GM12873 (cell line): Measurements from ENCODE around the gene SERPINA6.

Experiments used
- CTCF ChIP-seq: IDR thresholded peaks from 2 replicates; pipeline ENCODE4 v1.5.1; 2012; ENCODE audit warnings: low read depth, mild to moderate bottlenecking, moderate library complexity, low read length, control low read depth; ENCODE audit not compliant: insufficient read depth; ENCODE audit errors: missing control alignments

SERPINA6 gene

DNA sequence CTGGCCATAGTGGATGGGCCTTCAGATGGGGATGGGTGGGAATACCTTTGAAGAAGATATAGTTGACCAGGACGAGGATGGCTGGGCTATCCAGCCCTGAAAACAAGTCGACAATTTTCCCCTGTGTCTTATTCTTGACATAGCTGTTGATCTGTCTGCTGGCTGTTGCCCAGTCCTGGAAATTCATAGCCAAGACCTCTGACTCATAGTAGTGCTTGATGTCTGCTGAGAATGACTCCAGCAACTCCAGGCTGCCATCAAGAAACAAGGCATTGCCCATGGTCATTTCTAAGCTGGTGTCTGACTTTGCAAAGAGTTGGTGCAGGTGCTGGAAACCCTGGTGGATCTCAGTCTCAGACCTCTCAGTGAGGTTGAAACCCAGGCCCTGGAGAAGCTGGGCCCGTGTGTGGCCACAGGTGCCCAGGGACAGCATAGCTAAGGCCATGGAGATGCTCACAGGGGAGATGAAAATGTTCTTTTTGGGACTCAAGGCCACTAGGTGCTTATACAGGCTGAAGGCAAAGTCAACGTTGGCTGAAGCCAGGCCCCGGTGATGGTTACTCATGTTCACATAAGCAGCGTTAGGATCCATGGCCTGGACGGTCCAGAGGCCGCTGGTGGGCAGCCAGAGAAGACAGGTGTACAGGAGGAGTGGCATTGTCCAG lies 9.0 kb downstream of the SERPINA6 start:
- TF ChIP-seq CTCF, result no peak

DNA sequence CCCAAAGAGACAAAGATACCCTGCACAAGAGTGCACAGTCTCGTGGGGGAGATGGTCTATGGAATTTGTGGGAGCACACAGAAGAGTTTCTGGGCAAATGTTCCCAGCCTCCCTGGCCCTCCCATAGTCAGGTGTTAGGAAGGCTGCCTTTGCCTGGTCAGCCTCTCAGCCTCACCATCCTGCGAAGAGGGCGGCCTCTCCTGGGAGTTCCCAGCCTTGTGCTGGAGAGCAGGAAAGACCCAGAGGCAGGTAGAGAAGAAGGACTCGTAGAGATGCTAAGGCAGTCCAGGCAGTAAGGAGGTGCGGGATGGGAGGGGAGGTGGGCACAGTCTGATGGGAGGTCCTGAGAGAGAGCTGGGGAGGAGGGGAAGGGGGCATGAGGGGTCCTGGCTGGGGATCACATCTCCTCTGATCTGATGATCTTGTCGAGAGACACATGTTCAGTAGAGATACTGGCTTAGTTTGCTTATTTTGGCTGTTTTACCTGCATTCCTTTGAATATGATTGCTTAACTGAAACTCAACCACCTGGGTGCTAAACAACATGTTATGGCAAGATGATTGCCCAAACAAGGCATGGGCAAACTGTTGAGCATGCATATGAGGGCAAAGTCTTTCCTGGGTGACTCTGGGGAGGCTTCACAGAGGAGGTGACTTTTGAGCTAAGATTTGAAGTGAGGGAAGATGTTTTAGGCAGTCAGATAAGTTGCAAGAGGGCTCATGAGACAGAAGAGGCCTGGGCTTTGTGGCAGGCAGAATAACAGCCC lies 10.5 kb downstream of the SERPINA6 start:
- no peak for TF ChIP-seq CTCF

DNA sequence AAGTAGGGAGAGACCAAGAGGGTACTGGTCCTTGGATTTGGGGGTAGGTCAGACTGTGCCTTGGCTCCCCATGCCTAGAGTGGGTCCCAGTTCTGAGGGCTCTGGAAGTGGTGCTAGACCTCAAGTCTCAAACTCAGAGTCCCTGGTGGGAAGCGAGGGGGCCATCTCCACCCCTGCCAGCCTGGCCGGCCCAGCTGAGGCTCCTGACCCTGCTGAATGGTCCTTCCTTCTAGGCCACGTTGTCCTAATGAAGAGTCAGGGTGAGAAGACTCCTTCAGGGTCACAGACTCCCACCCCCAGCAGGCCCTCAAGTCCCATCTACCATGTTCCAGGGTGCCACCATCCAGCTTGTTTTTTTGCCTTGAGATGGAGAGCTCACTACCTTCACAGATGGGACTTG lies 12.9 kb downstream of the SERPINA6 start:
- TF ChIP-seq CTCF, result no peak

GRCh38 chr14:94309721-94310120 lies 13.4 kb downstream of the SERPINA6 start:
- no peak for TF ChIP-seq CTCF

DNA sequence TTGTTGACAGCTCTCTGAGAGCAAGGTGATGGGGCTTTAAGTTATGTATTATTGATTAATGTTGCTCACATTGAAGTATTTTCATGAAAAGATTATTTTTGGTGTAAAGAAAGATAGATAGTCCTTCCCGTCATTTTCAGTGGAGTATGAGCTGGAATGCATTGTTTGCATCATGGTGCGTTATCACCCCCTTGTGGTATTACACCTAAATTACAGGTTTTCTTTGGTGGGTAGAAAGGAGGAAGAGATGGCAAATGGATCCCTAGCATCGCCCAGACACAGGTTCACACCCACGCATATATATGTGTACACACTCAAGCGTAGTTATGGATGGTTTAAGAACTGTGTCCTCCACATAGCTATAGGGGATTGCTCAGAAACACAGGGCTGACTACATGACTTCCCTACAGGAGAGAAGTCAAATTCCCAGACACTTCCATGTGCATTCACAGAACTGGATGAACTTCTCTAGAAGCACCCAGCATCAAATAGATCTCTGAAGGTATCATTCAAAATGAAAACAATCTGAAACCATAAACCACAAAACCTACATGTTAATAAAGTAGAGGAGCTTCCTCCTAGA lies 15.6 kb downstream of the SERPINA6 start:
- TF ChIP-seq CTCF, result peak; percentile 50

GRCh38 chr14:94306047-94306978 lies 16.8 kb downstream of the SERPINA6 start:
- no peak for TF ChIP-seq CTCF

GRCh38 chr14:94305620-94306019 lies 17.5 kb downstream of the SERPINA6 start:
- TF ChIP-seq CTCF, result no peak
